ENCODE results near the gene ENKUR. TPM values are rescaled to one million over a fixed set of nuclear protein-coding genes. Genes with fewer than 3 reads are reported as not detected.

The ENKUR gene
- total and polyA plus RNA-seq, 10 donors: 0.03 to 1.1 (median 0.32) TPM; not detected in 3

DNA sequence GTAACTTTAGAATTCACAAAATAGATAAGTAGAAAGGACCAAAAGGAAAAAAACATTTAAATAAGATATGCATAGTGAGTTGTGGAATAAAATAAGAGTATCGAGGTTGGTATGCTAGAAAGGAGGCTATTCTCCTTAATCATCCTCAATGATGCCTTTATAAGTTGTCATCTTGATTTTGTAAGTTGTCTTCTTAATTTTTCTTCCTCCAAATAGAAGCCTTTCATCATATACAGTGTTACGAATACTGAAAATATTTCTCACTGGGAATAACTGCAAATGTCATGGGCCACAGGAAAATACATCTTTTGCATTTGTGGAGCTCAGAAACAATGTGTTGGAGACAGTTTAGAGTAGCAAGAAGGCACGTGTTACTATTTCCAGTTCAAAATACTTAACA is 32.0 kb downstream of the ENKUR start:
- H3K4me3 ChIP-seq: no peak overlapping the region
- 76 to 84% (median 80%) methylated on average over 3 of the region's 3 CpGs for WGBS, 5 donors
- no peaks in the 10 kb centered on the region for H3K27me3 ChIP-seq (replicated peaks in 1 of 7)
- TF ChIP-seq POLR2A (IDR thresholded peaks at IDR 0.05) (no peak), POLR2AphosphoS5 (IDR thresholded peaks at IDR 0.05) (no peak), CTCF (IDR thresholded peaks at IDR 0.05 in 8 of 11, conservative IDR thresholded peaks at IDR 0.05 in 3 of 11) (no peak)
- intact Hi-C loops (cut with DNase I; ENCODE audit: low total_unique reads): no loop called here
- no peak for DNase-seq
- H3K36me3 ChIP-seq: no peaks in the 10 kb centered on the region
- H3K27ac ChIP-seq: no peak overlapping the region
- H3K4me1 ChIP-seq: no peaks in the 10 kb centered on the region
- no peaks in the 10 kb centered on the region for H3K9me3 ChIP-seq

- Histone ChIP-seq H3K4me3 (no peak overlapping the region), H3K4me1 (no peaks in the 10 kb centered on the region), H3K27me3 (replicated peaks in 1 of 7) (no peaks in the 10 kb centered on the region), H3K36me3 (no peaks in the 10 kb centered on the region), H3K27ac (no peak overlapping the region), H3K9me3 (no peaks in the 10 kb centered on the region)
- DNase-seq: no peak
- intact Hi-C loops (cut with DNase I; ENCODE audit: low total_unique reads): no loop called here
- TF ChIP-seq POLR2AphosphoS5 (IDR thresholded peaks at IDR 0.05) (no peak), POLR2A (IDR thresholded peaks at IDR 0.05) (no peak), CTCF (IDR thresholded peaks at IDR 0.05 in 8 of 11, conservative IDR thresholded peaks at IDR 0.05 in 3 of 11) (no peak)
- 93 to 99% (median 95%) methylated on average over 4 of the region's 4 CpGs for WGBS, 5 donors
These were observed 32.8 kb downstream of the ENKUR start for GRCh38 chr10:24983130-24983529.

- no peaks in the 10 kb centered on the region for H3K27me3 ChIP-seq (replicated peaks in 1 of 7)
- no peak for TF ChIP-seq POLR2AphosphoS5 (IDR thresholded peaks at IDR 0.05)
- TF ChIP-seq CTCF (IDR thresholded peaks at IDR 0.05 in 8 of 11, conservative IDR thresholded peaks at IDR 0.05 in 3 of 11): no peak
- no peak for TF ChIP-seq POLR2A (IDR thresholded peaks at IDR 0.05)
- H3K36me3 ChIP-seq: no peaks in the 10 kb centered on the region
- H3K4me3 ChIP-seq: no peak overlapping the region
- no peaks in the 10 kb centered on the region for H3K9me3 ChIP-seq
- WGBS, 5 donors: 87 to 100% (median 93%) methylated on average over 1 of the region's 1 CpG
- no peak for DNase-seq
- no peak overlapping the region for H3K27ac ChIP-seq
- no peaks in the 10 kb centered on the region for H3K4me1 ChIP-seq
- intact Hi-C loops (cut with DNase I; ENCODE audit: low total_unique reads): no loop called here
These were observed 33.4 kb downstream of the ENKUR start for GRCh38 chr10:24982319-24983112.

DNA sequence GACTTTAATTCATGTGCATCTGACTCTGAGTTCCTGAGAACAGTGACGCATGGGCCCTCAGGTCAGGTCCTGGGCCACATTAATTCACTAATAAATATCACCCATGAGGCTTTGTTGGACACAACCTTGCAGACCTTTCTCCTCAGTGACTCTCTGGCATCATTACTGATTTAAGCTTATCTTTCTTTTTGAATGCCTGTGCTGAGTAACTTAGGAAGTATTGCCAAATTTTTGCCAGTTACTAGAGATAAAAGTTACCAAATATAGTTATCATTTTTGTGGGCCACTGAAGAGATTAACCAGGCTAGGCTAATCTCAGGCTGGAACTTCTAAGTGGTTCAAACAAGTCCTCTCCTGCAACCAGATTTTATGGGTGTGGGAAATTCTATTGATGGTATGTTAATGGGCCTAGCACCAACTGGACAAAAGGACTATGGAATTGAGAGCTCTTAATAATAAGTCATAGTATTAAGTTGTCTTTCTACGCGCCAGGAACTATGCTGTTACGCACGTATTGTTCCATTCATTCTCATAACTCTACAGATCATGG is 34.7 kb downstream of the ENKUR start:
- intact Hi-C loops (cut with DNase I; ENCODE audit: low total_unique reads): no loop called here
- DNase-seq: no peak

More for the DNA sequence above, 34.7 kb downstream of the ENKUR start:
- TF ChIP-seq POLR2AphosphoS5 (IDR thresholded peaks at IDR 0.05): no peak
- TF ChIP-seq CTCF (IDR thresholded peaks at IDR 0.05 in 8 of 11, conservative IDR thresholded peaks at IDR 0.05 in 3 of 11): no peak
- TF ChIP-seq POLR2A (IDR thresholded peaks at IDR 0.05): no peak
- Histone ChIP-seq H3K4me1 (no peaks in the 10 kb centered on the region), H3K27ac (no peak overlapping the region), H3K4me3 (no peak overlapping the region), H3K9me3 (no peaks in the 10 kb centered on the region), H3K36me3 (no peaks in the 10 kb centered on the region), H3K27me3 (replicated peaks in 1 of 7) (no peaks in the 10 kb centered on the region)
- WGBS, 5 donors: 96 to 98% (median 96%) methylated on average over 5 of the region's 5 CpGs
